Measurements from ENCODE around the gene CLDN10. TPM values are rescaled to one million over a fixed set of nuclear protein-coding genes. Genes with fewer than 3 reads are reported as not detected.

Gene CLDN10
- total RNA-seq (2022) (not detected in 2 replicates), Bru-seq, nascent RNA (percentile 0 among the genes with signal in this experiment), BruChase-seq, experiment 1, labeled RNA remaining after a 2-hour chase (not detected), BruChase-seq, experiment 2, labeled RNA remaining after a 6-hour chase (percentile 0 among the genes with signal in this experiment)
- long read RNA-seq, partial matches to known transcripts = 0 of 1 reads
- long read RNA-seq, other reads (novel, unspliced or antisense) = 1 of 1 reads

DNA sequence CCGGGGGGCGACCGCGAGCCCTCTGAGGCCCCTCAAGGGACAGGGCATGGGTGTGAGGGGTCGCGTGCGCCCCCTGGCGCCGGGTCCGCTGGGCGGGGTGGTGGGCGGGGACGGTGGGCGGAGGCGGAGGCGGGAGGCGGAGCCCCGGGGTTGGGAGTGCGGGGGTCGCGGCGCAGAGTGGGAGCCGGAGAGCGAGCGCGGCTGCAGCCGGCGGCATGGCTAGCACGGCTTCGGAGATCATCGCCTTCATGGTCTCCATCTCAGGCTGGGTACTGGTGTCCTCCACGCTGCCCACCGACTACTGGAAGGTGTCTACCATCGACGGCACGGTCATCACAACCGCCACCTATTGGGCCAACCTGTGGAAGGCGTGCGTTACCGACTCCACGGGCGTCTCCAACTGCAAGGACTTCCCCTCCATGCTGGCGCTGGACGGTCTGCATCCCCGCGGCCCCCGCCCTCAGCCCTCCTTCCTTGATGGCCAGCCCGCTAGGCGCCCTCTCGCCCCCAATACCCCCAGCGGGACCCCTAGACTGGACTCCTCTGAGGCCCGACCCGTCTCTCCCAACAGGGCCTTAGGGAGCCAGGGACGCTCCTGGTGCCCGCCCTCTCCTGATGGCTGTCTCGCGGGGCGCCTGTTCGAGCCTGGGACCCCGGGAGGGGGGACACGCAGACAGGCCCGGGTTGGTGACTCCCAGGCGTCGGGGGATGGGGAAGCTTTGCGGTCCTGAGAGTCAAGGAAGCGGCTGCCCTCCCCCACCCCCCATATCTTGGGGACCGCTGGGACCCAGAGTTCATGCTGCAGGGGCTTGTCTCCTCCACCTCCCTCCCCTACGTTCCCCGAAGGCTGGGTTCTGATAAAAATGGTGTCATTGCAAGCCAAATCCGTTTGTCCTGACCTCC, at the start of gene CLDN10:
Gene CLDN10 (plus strand): TSS at position 182 of the 903 bp plus-strand sequence. CDS start 34 bp downstream, at position 216.
- no peak for TF ChIP-seq CTCF (IDR thresholded peaks at IDR 0.05; ENCODE audit: insufficient read depth in 1 of 2, low read depth in 1 of 2, low read length in 1 of 2, severe bottlenecking in 1 of 2, unreplicated experiment in 1 of 2)
- no peak within 1 kb of the TSS for H3K27ac Mint-ChIP-seq (ENCODE audit: unreplicated experiment)
- BruUV-seq (replicated peaks) = no TSS peak
- Histone ChIP-seq H3K36me3 (ENCODE audit: control insufficient read depth, insufficient read depth, low read length) (no peaks in the 10 kb centered on the region), H3K4me1 (no peaks in the 10 kb centered on the region), H3K9me3 (no peaks in the 10 kb centered on the region), H3K4me3 (ENCODE audit: low read depth, low read length) (no peak within 1 kb of the TSS), H3K27me3 (replicated peaks; ENCODE audit: control insufficient read depth, insufficient read depth, low read length) (no peaks in the 10 kb centered on the region)
- no peak within 1 kb of the TSS for H3K4me3 Mint-ChIP-seq (ENCODE audit: unreplicated experiment)
- H3K27me3 Mint-ChIP-seq (ENCODE audit: insufficient read depth, unreplicated experiment) = no peaks in the 10 kb centered on the region
- no peak for DNase-seq
- H3K36me3 Mint-ChIP-seq (ENCODE audit: insufficient read depth, unreplicated experiment) = no peaks in the 10 kb centered on the region
- CTCF ChIA-PET = no interaction called here
- no peaks in the 10 kb centered on the region for H3K9me3 Mint-ChIP-seq (ENCODE audit: unreplicated experiment)
- peaks cover 7% of the 10 kb centered on the region for H3K4me1 Mint-ChIP-seq (ENCODE audit: low read depth, unreplicated experiment)
- POLR2A ChIA-PET = no interaction called here
- intact Hi-C loops (cut with micrococcal nuclease; ENCODE audit: unreplicated experiment) = no loop called here

- no peak overlapping the region for H3K4me3 ChIP-seq (ENCODE audit: low read depth, low read length)
- Mint-ChIP-seq H3K4me3 (ENCODE audit: unreplicated experiment) (no peak overlapping the region), H3K27ac (ENCODE audit: unreplicated experiment) (no peak overlapping the region), H3K9me3 (ENCODE audit: unreplicated experiment) (peaks cover 24% of the 10 kb centered on the region), H3K36me3 (ENCODE audit: insufficient read depth, unreplicated experiment) (no peaks in the 10 kb centered on the region), H3K4me1 (ENCODE audit: low read depth, unreplicated experiment) (no peaks in the 10 kb centered on the region), H3K27me3 (ENCODE audit: insufficient read depth, unreplicated experiment) (no peaks in the 10 kb centered on the region)
- no peaks in the 10 kb centered on the region; the same call in 1 of the 2 replicates for H3K9me3 ChIP-seq
- DNase-seq = no peak
- no peaks in the 10 kb centered on the region for H3K4me1 ChIP-seq
- intact Hi-C loops (cut with micrococcal nuclease; ENCODE audit: unreplicated experiment) = no loop called here
- no peak for TF ChIP-seq CTCF (IDR thresholded peaks at IDR 0.05; ENCODE audit: insufficient read depth in 1 of 2, low read depth in 1 of 2, low read length in 1 of 2, severe bottlenecking in 1 of 2, unreplicated experiment in 1 of 2)
- H3K27me3 ChIP-seq (replicated peaks; ENCODE audit: control insufficient read depth, insufficient read depth, low read length) = no peaks in the 10 kb centered on the region
- POLR2A ChIA-PET = no interaction called here
- BruUV-seq (replicated peaks) = no TSS peak
- CTCF ChIA-PET = no interaction called here
- H3K36me3 ChIP-seq (ENCODE audit: control insufficient read depth, insufficient read depth, low read length) = no peaks in the 10 kb centered on the region
Measured at GRCh38 chr13:95503662-95504061, 48.9 kb upstream of the CLDN10 start.

DNA sequence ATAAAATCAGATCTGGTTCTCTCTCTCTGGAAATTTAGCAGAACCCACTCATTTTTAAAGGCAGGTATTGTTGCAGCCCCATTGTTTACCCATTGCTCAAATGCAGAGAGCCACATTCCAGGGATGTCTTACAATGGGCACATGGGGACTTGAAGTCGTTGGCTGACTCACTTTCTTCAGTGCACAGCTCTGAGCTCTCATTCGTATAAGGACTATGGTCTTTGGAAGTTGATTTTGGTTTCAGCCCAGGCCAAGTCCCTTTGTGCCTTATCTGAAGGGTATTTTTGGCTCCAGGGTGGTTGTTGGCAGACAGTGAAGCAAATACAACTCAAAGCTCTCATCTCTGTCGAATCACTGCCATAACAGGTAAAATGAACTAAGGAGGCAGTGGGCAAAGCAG, 47.3 kb upstream of the CLDN10 start:
- ChIA-PET CTCF (interaction anchor here (0.7 kb wide), 1 partner anchor 275 kb away, joined by 5 read pairs; no protein-coding TSS in a partner anchor), POLR2A (no interaction called here)
- Histone ChIP-seq H3K27me3 (replicated peaks; ENCODE audit: control insufficient read depth, insufficient read depth, low read length) (no peaks in the 10 kb centered on the region), H3K4me3 (ENCODE audit: low read depth, low read length) (no peak overlapping the region), H3K4me1 (no peaks in the 10 kb centered on the region), H3K9me3 (no peaks in the 10 kb centered on the region; the same call in 1 of the 2 replicates), H3K36me3 (ENCODE audit: control insufficient read depth, insufficient read depth, low read length) (no peaks in the 10 kb centered on the region)
- no peaks in the 10 kb centered on the region for H3K36me3 Mint-ChIP-seq (ENCODE audit: insufficient read depth, unreplicated experiment)
- BruUV-seq (replicated peaks) = no TSS peak
- no peak for TF ChIP-seq CTCF (IDR thresholded peaks at IDR 0.05; ENCODE audit: insufficient read depth in 1 of 2, low read depth in 1 of 2, low read length in 1 of 2, severe bottlenecking in 1 of 2, unreplicated experiment in 1 of 2)
- peaks cover 20% of the 10 kb centered on the region for H3K9me3 Mint-ChIP-seq (ENCODE audit: unreplicated experiment)
- no peaks in the 10 kb centered on the region for H3K4me1 Mint-ChIP-seq (ENCODE audit: low read depth, unreplicated experiment)
- H3K4me3 Mint-ChIP-seq (ENCODE audit: unreplicated experiment) = no peak overlapping the region
- peak in 1 of 2 experiments; percentile 30 for DNase-seq
- H3K27me3 Mint-ChIP-seq (ENCODE audit: insufficient read depth, unreplicated experiment) = no peaks in the 10 kb centered on the region
- intact Hi-C loops (cut with micrococcal nuclease; ENCODE audit: unreplicated experiment) = no loop called here
- H3K27ac Mint-ChIP-seq (ENCODE audit: unreplicated experiment) = no peak overlapping the region
